ENCODE data around the gene CLDN14.

Gene CLDN14

GRCh38 chr21:36482181-36482580 is 2.3 kb upstream of the CLDN14 start:
- H3K27me3 ChIP-seq, result no peaks in the 10 kb centered on the region
- no peak overlapping the region for H3K4me3 ChIP-seq (ENCODE audit: low read depth in 1 of 2, low read length in 1 of 2)
- no peaks in the 10 kb centered on the region for H3K4me1 ChIP-seq (ENCODE audit: control insufficient read depth in 1 of 2, insufficient read depth in 1 of 2, low read depth in 1 of 2, low read length in 1 of 2)
- no peaks in the 10 kb centered on the region for H3K9me3 ChIP-seq
- TF ChIP-seq CTCF (IDR thresholded peaks at IDR 0.05), result no peak
- no peaks in the 10 kb centered on the region for H3K36me3 ChIP-seq
- no peak overlapping the region for H3K27ac ChIP-seq

- Histone ChIP-seq H3K4me1 (ENCODE audit: control insufficient read depth in 1 of 2, insufficient read depth in 1 of 2, low read depth in 1 of 2, low read length in 1 of 2) (no peaks in the 10 kb centered on the region), H3K27me3 (no peaks in the 10 kb centered on the region)
Observed at GRCh38 chr21:36481639-36482038, 1.7 kb upstream of the CLDN14 start.

GRCh38 chr21:36480618-36481017 is 696 bp upstream of the CLDN14 start:
- H3K27ac ChIP-seq, result no peak overlapping the region
- H3K9me3 ChIP-seq, result no peaks in the 10 kb centered on the region
- no peak for TF ChIP-seq CTCF (IDR thresholded peaks at IDR 0.05)
- H3K4me1 ChIP-seq (ENCODE audit: control insufficient read depth in 1 of 2, insufficient read depth in 1 of 2, low read depth in 1 of 2, low read length in 1 of 2), result no peaks in the 10 kb centered on the region
- no peak overlapping the region for H3K4me3 ChIP-seq (ENCODE audit: low read depth in 1 of 2, low read length in 1 of 2)
- H3K27me3 ChIP-seq, result no peaks in the 10 kb centered on the region
- no peaks in the 10 kb centered on the region for H3K36me3 ChIP-seq

More at GRCh38 chr21:36481639-36482038, 1.7 kb upstream of the CLDN14 start:
- Histone ChIP-seq H3K27ac (no peak overlapping the region), H3K9me3 (no peaks in the 10 kb centered on the region), H3K4me3 (ENCODE audit: low read depth in 1 of 2, low read length in 1 of 2) (no peak overlapping the region), H3K36me3 (no peaks in the 10 kb centered on the region)
- no peak for TF ChIP-seq CTCF (IDR thresholded peaks at IDR 0.05)

- Histone ChIP-seq H3K27ac (no peak overlapping the region), H3K9me3 (no peaks in the 10 kb centered on the region), H3K27me3 (no peaks in the 10 kb centered on the region), H3K36me3 (no peaks in the 10 kb centered on the region), H3K4me3 (ENCODE audit: low read depth in 1 of 2, low read length in 1 of 2) (no peak overlapping the region), H3K4me1 (ENCODE audit: control insufficient read depth in 1 of 2, insufficient read depth in 1 of 2, low read depth in 1 of 2, low read length in 1 of 2) (no peaks in the 10 kb centered on the region)
- TF ChIP-seq CTCF (IDR thresholded peaks at IDR 0.05), result no peak
Observed at GRCh38 chr21:36478941-36479340, 981 bp downstream of the CLDN14 start.

GRCh38 chr21:36478207-36478701 is 1.7 kb downstream of the CLDN14 start:
- no peaks in the 10 kb centered on the region for H3K27me3 ChIP-seq
- H3K27ac ChIP-seq, result no peak overlapping the region
- H3K4me1 ChIP-seq (ENCODE audit: control insufficient read depth in 1 of 2, insufficient read depth in 1 of 2, low read depth in 1 of 2, low read length in 1 of 2), result no peaks in the 10 kb centered on the region
- H3K36me3 ChIP-seq, result no peaks in the 10 kb centered on the region
- H3K9me3 ChIP-seq, result no peaks in the 10 kb centered on the region
- no peak for TF ChIP-seq CTCF (IDR thresholded peaks at IDR 0.05)
- H3K4me3 ChIP-seq (ENCODE audit: low read depth in 1 of 2, low read length in 1 of 2), result no peak overlapping the region

GRCh38 chr21:36477559-36477958 is 2.4 kb downstream of the CLDN14 start:
- Histone ChIP-seq H3K27ac (no peak overlapping the region), H3K36me3 (no peaks in the 10 kb centered on the region), H3K4me3 (ENCODE audit: low read depth in 1 of 2, low read length in 1 of 2) (no peak overlapping the region), H3K27me3 (no peaks in the 10 kb centered on the region), H3K9me3 (no peaks in the 10 kb centered on the region), H3K4me1 (ENCODE audit: control insufficient read depth in 1 of 2, insufficient read depth in 1 of 2, low read depth in 1 of 2, low read length in 1 of 2) (no peaks in the 10 kb centered on the region)
- TF ChIP-seq CTCF (IDR thresholded peaks at IDR 0.05), result no peak
